OCI-LY7 (cell line): ENCODE results near the gene ENOSF1. TPM values are rescaled to one million over a fixed set of nuclear protein-coding genes. Genes with fewer than 3 reads are reported as not detected.
A peak's percentile ranks its signal among the peaks of the same experiment; 100 is the strongest.

Experiments used
- BruUV-seq: library from RNA; stranded (reverse); fragments of 400-500 nt; replicated peaks from 2 replicates; lab custom pipeline; 2021; lab: Mats Ljungman, UMichigan
- CTCF ChIA-PET: fragments of 300-600 bp; sonication (Branson Sonifier 250); formaldehyde crosslinking; loops from one replicate; lab custom pipeline; 2022; ENCODE audit warnings: antibody characterized with exemption; ENCODE audit not compliant: unreplicated experiment; lab: Charles Lee
- POLR2A ChIA-PET: fragments of 300-600 bp; sonication (Branson Sonifier 250); formaldehyde crosslinking; loops from one replicate; lab custom pipeline; 2022; ENCODE audit warnings: antibody characterized with exemption; lab: Charles Lee
- DNase-seq: peaks from one replicate; pipeline ENCODE4 v3.0.0-alpha.2; 2015; ENCODE audit warnings: low spot score
- H2AFZ ChIP-seq: fragments of 200-600 bp; sonication (generic), shearing (Covaris generic); 2 replicates; pipeline ENCODE4 v1.6.1; 2014; ENCODE audit warnings: mild to moderate bottlenecking, antibody characterized with exemption, low read length, moderate library complexity
- H3K27ac ChIP-seq: fragments of 200-600 bp; sonication (generic); 2 replicates; pipeline ENCODE4 v1.5.1; 2014; ENCODE audit warnings: mixed run types, low read depth, mild to moderate bottlenecking, moderate library complexity, low read length, inconsistent platforms; ENCODE audit not compliant: poor library complexity, severe bottlenecking
- H3K36me3 ChIP-seq: fragments of 200-600 bp; sonication (generic); 2 replicates; pipeline ENCODE4 v1.6.1; 2014; ENCODE audit warnings: mild to moderate bottlenecking, antibody characterized with exemption, low read length, moderate library complexity, mixed read lengths; ENCODE audit not compliant: insufficient read depth
- H3K4me1 ChIP-seq: fragments of 200-600 bp; sonication (generic); 2 replicates; pipeline ENCODE4 v1.5.1; 2014; ENCODE audit warnings: mild to moderate bottlenecking, low read length; ENCODE audit not compliant: insufficient read depth, poor library complexity, severe bottlenecking
- H3K4me2 ChIP-seq: fragments of 200-600 bp; sonication (generic); 2 replicates; pipeline ENCODE4 v1.6.1; 2014; ENCODE audit warnings: mild to moderate bottlenecking, low read length
- H3K4me3 ChIP-seq: fragments of 200-600 bp; sonication (generic); 2 replicates; pipeline ENCODE4 v1.5.1; 2014; ENCODE audit warnings: mild to moderate bottlenecking, low read depth, low read length; ENCODE audit not compliant: poor library complexity, severe bottlenecking
- H3K79me2 ChIP-seq: fragments of 200-600 bp; sonication (generic); 2 replicates; pipeline ENCODE4 v1.6.1; 2016; ENCODE audit warnings: low read depth, mild to moderate bottlenecking, low read length, moderate library complexity, mixed read lengths; ENCODE audit not compliant: insufficient read depth
- H3K9me2 ChIP-seq: fragments of 200-600 bp; sonication (generic); 2 replicates; pipeline ENCODE4 v1.6.1; 2016; ENCODE audit warnings: mild to moderate bottlenecking, low read length, mixed read lengths; ENCODE audit not compliant: insufficient read depth
- H3K9me3 ChIP-seq: fragments of 200-600 bp; sonication (generic); 2 replicates; pipeline ENCODE4 v1.6.1; 2014; ENCODE audit warnings: mild to moderate bottlenecking, mixed run types, low read length, mixed read lengths
- H4K20me1 ChIP-seq: fragments of 200-600 bp; sonication (generic); 2 replicates; pipeline ENCODE4 v1.6.1; 2014; ENCODE audit warnings: mild to moderate bottlenecking, antibody characterized with exemption, low read length, moderate library complexity, mixed read lengths; ENCODE audit not compliant: insufficient read depth
- EZH2phosphoT487 ChIP-seq: fragments of 200-600 bp; sonication (generic); IDR thresholded peaks from 2 replicates; pipeline ENCODE4 v1.6.1; 2018; ENCODE audit warnings: low read depth, borderline replicate concordance, mild to moderate bottlenecking, mixed run types, antibody characterized with exemption, low read length, moderate library complexity, mixed read lengths
- intact Hi-C: fragments of 100-400 bp; cut with micrococcal nuclease; formaldehyde crosslinking; loops from one replicate; pipeline ENCODE4 v1.10.0; 2022; ENCODE audit not compliant: unreplicated experiment
- total RNA-seq, 2 experiments: library from RNA; depleted of rRNA in 1 of 2; stranded (reverse); fragments of >200 nt in 1 of 2; shearing (Covaris generic) in 1 of 2; gene quantifications; 2 replicates each; pipeline ENCODE4 v1.2.3, GENCODE V29; 2014 to 2022
- TF ChIP-seq, protein P1 (sequence below): fragments of 200-600 bp; sonication (generic); conservative IDR thresholded peaks from 2 replicates; pipeline ENCODE4 v1.5.1; 2014; ENCODE audit warnings: mild to moderate bottlenecking, antibody characterized with exemption, low read length, moderate library complexity, mixed read lengths

The ENOSF1 gene
- total RNA-seq, 2 experiments from 2014 or later = 40.1 to 44.0 TPM

DNA sequence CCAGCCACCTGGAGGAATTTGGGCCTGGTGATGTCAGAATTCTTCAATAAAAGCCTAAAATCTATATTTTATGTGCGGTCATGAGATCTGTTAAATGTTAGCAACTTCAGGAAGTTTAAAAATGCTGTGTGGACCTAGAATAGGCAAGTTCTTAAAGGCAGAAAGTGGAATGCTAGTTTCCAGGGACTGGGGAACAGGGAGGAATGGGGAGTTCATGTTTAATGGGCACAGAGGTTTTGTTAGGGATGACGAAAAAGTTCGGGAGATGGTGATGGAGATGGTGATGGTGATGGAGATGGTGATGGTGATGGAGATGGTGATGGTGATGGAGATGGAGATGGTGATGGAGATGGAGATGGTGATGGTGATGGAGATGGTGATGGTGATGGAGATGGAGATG is 45.8 kb downstream of the ENOSF1 start:
- H4K20me1 ChIP-seq = peaks cover 14% of the 10 kb centered on the region
- no peaks in the 10 kb centered on the region for H3K9me3 ChIP-seq
- no peak for TF ChIP-seq EZH2phosphoT487
- TF ChIP-seq, protein P1, sequence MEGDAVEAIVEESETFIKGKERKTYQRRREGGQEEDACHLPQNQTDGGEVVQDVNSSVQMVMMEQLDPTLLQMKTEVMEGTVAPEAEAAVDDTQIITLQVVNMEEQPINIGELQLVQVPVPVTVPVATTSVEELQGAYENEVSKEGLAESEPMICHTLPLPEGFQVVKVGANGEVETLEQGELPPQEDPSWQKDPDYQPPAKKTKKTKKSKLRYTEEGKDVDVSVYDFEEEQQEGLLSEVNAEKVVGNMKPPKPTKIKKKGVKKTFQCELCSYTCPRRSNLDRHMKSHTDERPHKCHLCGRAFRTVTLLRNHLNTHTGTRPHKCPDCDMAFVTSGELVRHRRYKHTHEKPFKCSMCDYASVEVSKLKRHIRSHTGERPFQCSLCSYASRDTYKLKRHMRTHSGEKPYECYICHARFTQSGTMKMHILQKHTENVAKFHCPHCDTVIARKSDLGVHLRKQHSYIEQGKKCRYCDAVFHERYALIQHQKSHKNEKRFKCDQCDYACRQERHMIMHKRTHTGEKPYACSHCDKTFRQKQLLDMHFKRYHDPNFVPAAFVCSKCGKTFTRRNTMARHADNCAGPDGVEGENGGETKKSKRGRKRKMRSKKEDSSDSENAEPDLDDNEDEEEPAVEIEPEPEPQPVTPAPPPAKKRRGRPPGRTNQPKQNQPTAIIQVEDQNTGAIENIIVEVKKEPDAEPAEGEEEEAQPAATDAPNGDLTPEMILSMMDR = no peak
- H3K9me2 ChIP-seq = no peaks in the 10 kb centered on the region
- DNase-seq = no peak
- H3K4me1 ChIP-seq = no peaks in the 10 kb centered on the region
- no peak overlapping the region for H3K4me3 ChIP-seq
- no peak overlapping the region for H3K4me2 ChIP-seq
- intact Hi-C loops = no loop called here
- BruUV-seq = no TSS peak
- peaks cover 61% of the 10 kb centered on the region for H3K36me3 ChIP-seq
- H2AFZ ChIP-seq = no peak overlapping the region
- H3K27ac ChIP-seq = no peak overlapping the region
- POLR2A ChIA-PET = no interaction called here
- H3K79me2 ChIP-seq = peaks cover 27% of the 10 kb centered on the region
- CTCF ChIA-PET = no interaction called here

DNA sequence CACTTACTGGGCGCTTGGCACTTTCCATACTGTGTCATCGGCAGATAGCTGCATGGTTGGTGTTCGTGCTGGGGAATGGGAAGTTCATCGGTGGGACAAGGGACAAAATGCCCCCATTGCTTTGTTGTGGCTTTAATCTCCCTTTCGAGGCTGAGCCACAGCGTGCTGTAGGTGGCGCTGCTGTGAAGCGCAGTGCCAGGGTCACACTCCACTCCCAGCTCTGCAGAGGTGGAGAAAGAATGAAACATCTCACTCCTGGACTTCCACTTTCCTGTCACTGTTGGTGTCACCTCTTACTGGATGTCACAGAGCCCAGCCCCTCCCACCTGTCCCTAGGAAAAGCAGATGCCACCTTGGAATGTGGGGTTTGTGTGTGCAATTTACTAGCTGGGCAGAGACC is 46.3 kb downstream of the ENOSF1 start:
- Histone ChIP-seq H3K4me3 (no peak overlapping the region), H3K27ac (no peak overlapping the region), H3K4me1 (no peaks in the 10 kb centered on the region), H3K9me3 (peaks cover 3% of the 10 kb centered on the region; the same call in 1 of the 2 replicates), H3K4me2 (no peak overlapping the region), H3K36me3 (peaks cover 61% of the 10 kb centered on the region), H4K20me1 (peaks cover 14% of the 10 kb centered on the region), H3K9me2 (no peaks in the 10 kb centered on the region), H2AFZ (no peak overlapping the region), H3K79me2 (peaks cover 32% of the 10 kb centered on the region)
- POLR2A ChIA-PET = no interaction called here
- no peak for DNase-seq
- intact Hi-C loops = no loop called here
- BruUV-seq = no TSS peak
- no peak for TF ChIP-seq EZH2phosphoT487
- TF ChIP-seq, protein P1 = peak; percentile 54
- CTCF ChIA-PET = no interaction called here

DNA sequence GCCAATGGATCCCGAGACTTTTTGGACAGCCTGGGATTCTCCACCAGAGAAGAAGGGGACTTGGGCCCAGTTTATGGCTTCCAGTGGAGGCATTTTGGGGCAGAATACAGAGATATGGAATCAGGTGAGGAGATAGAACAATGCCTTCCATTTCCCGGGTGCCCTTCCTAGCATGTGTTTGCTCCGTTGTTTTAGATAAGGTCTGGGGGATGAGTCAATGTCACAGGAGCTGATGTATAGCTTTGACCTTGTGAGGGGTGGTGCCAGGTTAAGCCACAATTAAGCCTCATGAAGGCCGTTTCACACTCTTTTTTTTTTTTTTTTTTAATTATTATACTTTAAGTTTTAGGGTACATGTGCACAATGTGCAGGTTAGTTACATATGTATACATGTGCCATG is 50.2 kb downstream of the ENOSF1 start:
- H2AFZ ChIP-seq = no peak overlapping the region
- POLR2A ChIA-PET = interaction anchor here (0.6 kb wide), 1 partner anchor 469 kb away, joined by 3 read pairs; no protein-coding TSS in a partner anchor
- H3K9me3 ChIP-seq = peaks cover 4% of the 10 kb centered on the region; the same call in 1 of the 2 replicates
- peaks cover 51% of the 10 kb centered on the region for H3K79me2 ChIP-seq
- H3K27ac ChIP-seq = no peak overlapping the region
- no TSS peak for BruUV-seq
- TF ChIP-seq, protein P1 = no peak
- no peak for TF ChIP-seq EZH2phosphoT487
- peaks cover 48% of the 10 kb centered on the region for H3K36me3 ChIP-seq
- DNase-seq = no peak
- no peaks in the 10 kb centered on the region for H3K9me2 ChIP-seq
- H3K4me3 ChIP-seq = no peak overlapping the region
- intact Hi-C loops = no loop called here
- H3K4me1 ChIP-seq = peaks cover 10% of the 10 kb centered on the region
- CTCF ChIA-PET = no interaction called here
- H3K4me2 ChIP-seq = no peak overlapping the region
- peaks cover 7% of the 10 kb centered on the region for H4K20me1 ChIP-seq
